Dermis microvascular lymphatic vessel endothelial cell (primary cell): ENCODE data around the gene MEGF6. TPM values are rescaled to one million over a fixed set of nuclear protein-coding genes. Genes with fewer than 3 reads are reported as not detected.

Experiments used
- DNase-seq, 2 donors: peaks; one replicate each; pipeline versions ENCODE4 v3.0.0 to v3.0.0-alpha.2; 2010; ENCODE audit warnings: low read depth in 2 of 2
- total RNA-seq: library from RNA; depleted of rRNA; stranded (reverse); fragments of >200 nt; gene quantifications from 2 replicates; pipeline ENCODE4 v1.2.1, GENCODE V29; 2014

MEGF6 gene
- total RNA-seq, 1 donor from 2014 or later: 69.3 TPM

GRCh38 chr1:3540876-3541275 is 70.4 kb downstream of the MEGF6 start:
- no peak for DNase-seq

DNA sequence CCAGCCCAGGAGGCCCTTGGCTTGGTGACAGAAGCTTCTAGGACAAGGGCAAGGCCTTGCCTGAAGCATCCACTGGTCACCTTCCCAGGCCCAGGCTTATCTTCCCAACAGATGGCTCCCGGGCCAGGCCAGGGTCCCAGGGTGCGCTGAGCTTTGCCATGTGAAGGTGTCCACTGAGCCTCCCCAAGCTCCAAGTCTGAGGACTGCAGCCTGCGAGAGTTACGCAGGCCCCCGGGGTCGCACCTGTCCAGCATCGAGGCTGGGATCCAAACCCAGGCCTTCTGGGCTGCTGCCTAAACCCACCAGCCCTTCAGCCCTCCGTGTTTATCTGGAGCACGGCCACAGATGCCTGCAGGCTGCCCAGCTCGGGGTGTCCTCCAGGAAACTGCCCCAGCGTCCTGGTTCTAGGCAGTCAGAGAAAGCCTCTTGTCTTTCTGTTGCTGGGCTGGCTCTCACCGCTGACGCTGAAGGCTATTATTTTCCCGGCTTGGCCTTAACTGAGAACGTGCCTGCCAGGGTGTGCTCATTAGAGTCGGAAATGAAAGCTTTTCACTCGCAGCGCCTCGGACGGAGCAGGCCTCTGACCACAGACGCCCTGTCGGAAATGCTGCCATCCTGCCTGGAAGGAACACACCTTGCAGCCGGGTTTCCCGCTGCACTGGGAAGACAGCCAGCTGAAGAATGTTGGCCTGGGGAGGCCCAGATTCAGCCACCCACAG is 71.4 kb downstream of the MEGF6 start:
- peak; percentile 63 for DNase-seq

GRCh38 chr1:3537359-3537758 is 73.9 kb downstream of the MEGF6 start:
- DNase-seq: no peak

GRCh38 chr1:3536420-3537195 is 74.7 kb downstream of the MEGF6 start:
- DNase-seq: no peak

GRCh38 chr1:3535732-3536131 is 75.6 kb downstream of the MEGF6 start:
- no peak for DNase-seq

- no peak for DNase-seq
These were observed 76.3 kb downstream of the MEGF6 start for GRCh38 chr1:3534803-3535637.

- DNase-seq: no peak
These were observed 78.0 kb downstream of the MEGF6 start for GRCh38 chr1:3533067-3534048.

DNA sequence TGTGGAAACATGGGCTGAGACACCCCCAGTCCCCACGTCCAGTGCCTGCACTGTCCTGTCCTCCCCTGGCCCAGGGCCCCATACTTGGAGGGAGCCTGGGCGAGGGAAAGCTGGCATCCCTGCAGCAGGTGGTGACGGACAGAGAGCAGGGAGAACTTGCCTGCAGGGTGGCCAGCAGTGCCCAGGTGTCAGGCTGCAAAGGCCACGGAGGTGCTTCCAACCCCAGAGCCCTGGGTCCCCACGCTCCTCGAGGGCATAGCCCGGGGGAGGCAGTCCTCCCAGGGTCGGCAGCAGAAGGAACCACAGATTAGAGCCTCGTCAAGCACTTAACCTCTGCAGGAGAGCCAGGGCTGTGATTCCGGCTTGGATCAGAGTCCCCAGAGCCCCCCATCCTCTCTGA is 79.4 kb downstream of the MEGF6 start:
- no peak for DNase-seq

- DNase-seq: peak; percentile 49 to 72
These were observed 80.1 kb downstream of the MEGF6 start for GRCh38 chr1:3530926-3531818.

DNA sequence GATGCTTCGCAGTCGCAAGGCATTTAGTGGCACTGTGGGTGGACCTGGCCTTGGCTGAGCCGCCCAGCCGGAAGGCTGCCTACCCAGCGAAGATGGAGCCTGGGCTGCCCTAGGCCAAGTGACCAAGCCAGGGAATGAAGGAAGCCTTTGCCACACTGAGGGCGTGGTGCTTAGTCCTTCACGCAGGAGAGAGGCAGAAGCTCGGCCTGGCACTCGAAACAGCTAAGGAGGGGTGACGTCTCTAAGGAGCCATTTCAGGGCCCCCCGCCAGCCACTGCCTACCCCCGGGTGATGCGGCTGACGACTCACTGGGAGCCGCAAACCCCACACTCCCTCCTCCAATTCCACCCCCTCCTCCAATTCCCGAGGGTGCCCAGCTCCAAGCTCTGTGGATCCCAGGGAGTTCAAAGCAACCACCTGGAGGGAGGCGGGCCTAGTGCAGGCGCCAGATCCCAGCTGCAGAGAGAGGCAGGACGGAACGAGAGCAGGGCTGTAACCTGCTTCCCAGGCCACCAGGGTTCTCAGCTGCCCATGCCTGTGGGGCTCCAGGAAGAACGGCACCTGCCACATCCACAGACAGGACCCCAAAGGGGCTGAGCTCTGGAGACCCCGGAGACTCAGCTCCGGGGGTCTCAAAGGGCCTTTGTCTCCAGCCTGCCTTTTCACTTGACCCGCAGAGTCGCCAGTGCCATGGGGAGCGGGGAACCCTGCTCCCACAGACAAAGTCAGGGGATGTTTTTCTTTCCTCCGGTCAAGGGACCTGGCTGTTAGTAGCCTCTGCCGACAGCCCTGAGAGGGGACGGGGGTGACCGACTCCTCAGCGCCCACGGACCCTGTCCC is 81.0 kb downstream of the MEGF6 start:
- peak in 1 of 2 donors; percentile 31 for DNase-seq

- DNase-seq: no peak
These were observed 82.1 kb downstream of the MEGF6 start for GRCh38 chr1:3529099-3529729.

DNA sequence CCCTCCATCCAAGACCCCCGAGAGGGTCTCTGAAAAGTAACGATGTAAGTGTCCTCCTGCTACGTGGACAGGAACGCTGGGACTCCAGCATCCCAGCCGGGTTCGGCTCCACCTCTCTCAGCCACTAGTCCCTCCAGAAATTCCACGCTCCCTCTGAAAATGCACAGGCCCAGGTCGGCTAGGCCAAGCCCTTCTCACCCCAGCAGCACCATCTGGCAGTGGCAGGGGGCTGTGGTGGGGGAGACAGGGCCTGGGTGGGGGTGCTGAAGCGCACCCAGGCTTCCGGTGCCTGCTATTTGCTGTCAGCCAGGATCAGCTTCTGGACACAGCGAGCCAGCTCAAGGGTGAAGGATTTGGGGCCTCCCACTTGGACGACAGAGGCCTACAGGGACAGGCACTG is 83.5 kb downstream of the MEGF6 start:
- DNase-seq: no peak

DNA sequence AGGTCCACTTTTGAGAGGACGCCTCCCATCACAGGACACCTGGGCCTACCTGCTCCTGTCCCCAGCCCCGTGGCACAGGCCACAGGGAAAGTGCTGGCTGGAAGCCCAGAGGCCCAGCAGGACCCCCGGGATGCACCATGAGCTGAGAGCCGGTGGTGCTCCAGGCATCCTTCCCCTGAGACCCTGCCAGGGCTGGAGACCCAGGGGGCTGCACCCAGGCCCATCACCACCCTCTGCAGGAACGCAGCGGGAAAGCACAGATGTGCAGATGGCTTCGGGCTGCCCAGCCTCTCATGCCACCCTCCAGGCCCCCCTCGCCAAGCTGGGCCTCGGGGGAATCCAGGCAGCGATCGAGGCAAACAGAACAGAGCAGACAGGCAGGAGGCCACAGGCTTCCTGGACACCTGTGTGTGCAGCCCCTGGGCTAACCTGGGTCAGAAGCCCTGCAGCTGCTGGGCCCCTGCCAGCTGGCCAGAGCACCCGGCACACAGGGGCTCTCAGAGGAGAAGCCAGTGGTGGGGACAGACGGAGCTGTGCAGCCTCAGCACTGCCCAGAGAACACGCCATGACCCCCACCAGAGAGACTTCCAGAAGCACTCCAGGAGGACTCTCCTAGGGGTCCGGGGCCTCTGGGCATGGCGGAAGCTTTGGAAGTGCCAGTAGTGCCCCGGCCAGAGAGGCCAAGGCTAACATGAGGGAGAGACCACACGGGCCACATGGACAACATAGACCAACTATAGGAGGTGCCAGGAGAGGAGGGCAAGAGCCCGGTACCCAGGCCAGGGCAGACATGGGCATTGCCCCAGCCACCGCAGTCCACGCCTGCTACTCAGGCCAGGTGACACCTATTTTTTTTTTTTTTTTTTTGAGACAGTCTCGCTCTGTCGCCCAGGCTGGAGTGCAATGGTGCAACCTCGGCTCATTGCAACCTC is 85.5 kb downstream of the MEGF6 start:
- no peak for DNase-seq

DNA sequence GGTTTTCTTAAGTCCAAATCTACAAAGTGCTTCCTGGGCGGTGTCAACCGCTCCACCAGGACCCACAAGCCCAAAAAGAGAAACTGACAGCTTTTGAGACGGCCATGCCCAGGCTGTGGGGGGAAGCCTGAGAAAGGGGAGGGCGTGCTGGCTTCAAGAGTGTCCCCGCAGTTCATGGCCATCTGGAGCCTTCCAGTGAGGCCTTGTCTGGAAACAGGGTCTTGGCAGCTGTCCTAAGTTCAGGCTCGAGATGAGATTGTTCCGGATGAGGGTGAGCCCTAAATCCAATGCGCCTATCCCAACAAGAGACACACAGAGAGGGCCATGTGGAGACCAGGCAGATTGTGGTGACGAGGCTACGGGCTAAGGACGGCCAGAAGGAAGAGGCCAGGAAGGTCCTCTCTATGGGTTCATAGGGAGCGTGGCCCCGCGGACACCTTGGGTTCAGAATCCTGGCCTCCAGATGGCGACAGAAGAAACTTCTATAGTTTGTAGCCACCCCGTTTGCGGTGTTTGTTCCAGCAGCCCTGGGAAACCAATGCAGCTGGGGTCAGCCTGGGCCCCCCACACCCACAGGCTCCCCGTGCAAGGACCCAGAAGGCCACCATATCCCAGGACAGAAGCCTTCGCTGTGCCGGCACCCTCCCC is 86.6 kb downstream of the MEGF6 start:
- no peak for DNase-seq

DNA sequence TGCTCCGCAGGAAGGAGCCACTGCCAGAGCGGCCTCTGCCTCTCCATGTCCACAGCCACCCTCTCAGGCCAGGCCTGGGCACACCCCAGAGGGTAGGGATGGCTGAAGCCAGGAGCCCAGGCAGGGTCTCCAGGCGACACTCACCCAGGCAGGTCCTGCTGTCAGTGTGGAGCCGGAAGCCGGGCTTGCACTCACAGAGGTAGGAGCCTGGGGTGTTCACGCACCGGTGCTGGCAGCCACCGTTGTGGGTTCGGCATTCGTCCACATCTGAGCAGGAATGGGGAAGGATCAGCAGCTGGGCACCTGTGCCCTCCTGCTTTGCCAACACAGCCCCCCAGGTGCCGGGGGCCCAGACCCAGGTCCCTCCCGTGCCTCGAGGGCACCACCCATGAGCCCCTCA is 87.3 kb downstream of the MEGF6 start:
- DNase-seq: no peak

GRCh38 chr1:3522564-3523265 is 88.6 kb downstream of the MEGF6 start:
- DNase-seq: no peak
